22Rv1 (cell line): Measurements from ENCODE around the gene EPB41.
"Not testable (repeated sequence)": the region's sequence is repeated elsewhere in the genome, so short reads cannot be mapped to it uniquely, and the experiment has no call there.

Experiments used
- H3K27ac ChIP-seq: fragments of 450-650 bp; 2 replicates; pipeline ENCODE4 v1.5.1; 2017
- CTCF ChIP-seq: fragments of 450-650 bp; IDR thresholded peaks from 2 replicates; pipeline ENCODE4 v1.5.1; 2017; ENCODE audit warnings: mild to moderate bottlenecking
- ZFX ChIP-seq: fragments of 450-650 bp; IDR thresholded peaks from 2 replicates; pipeline ENCODE4 v1.6.1; 2017; ENCODE audit warnings: antibody characterized with exemption, borderline replicate concordance

EPB41 gene

GRCh38 chr1:29056256-29056655 lies 141.9 kb downstream of the EPB41 start:
- H3K27ac ChIP-seq = no peak overlapping the region
- TF ChIP-seq CTCF (no peak), ZFX (no peak)

DNA sequence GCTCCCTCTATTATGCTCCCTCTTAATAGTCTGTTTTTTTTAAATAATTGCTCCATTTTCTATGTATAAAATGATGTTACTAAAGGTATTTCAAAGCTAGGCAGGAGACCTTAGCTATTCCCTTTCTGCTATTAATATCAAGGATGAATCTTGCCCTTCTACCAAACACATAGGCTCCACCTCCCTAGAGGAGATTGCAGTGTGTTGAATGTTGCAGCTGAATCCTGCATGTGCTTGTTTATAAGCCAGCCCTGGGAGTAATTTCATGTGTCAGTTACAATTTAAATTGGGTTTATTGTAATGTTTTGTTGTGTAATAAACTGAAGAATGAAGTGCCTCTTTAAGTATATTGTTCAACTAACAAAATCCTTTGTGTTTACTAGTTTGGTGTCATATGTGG lies 143.3 kb downstream of the EPB41 start:
- TF ChIP-seq CTCF = no peak
- TF ChIP-seq ZFX = no peak
- no peak overlapping the region for H3K27ac ChIP-seq

- no peak overlapping the region for H3K27ac ChIP-seq
- TF ChIP-seq CTCF = no peak
- TF ChIP-seq ZFX = no peak
Observed at GRCh38 chr1:29062157-29062942, 148.0 kb downstream of the EPB41 start.

DNA sequence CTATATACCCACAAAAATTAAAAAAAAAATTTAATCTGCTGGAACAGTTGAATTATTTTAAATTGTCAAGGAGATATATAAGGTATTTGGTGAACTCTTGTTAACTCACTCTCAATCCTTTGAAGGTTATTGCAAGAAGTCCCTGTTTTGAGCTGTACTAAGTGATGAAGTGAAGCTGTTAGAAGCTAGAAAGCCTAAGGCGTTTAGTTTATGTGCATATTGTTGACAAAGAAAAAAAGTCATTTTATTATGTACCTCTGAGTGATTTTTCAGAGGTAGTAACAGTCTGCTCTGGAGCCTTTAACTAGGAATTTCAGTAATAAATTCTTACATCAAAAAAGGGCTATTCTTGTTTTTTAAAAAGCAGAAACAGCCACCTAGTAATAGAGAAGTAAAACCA lies 149.7 kb downstream of the EPB41 start:
- no peak for TF ChIP-seq CTCF
- TF ChIP-seq ZFX = no peak
- no peak overlapping the region for H3K27ac ChIP-seq

- H3K27ac ChIP-seq = no peak overlapping the region
- TF ChIP-seq CTCF = no peak
- no peak for TF ChIP-seq ZFX
Observed at GRCh38 chr1:29077155-29077554, 162.8 kb downstream of the EPB41 start.

DNA sequence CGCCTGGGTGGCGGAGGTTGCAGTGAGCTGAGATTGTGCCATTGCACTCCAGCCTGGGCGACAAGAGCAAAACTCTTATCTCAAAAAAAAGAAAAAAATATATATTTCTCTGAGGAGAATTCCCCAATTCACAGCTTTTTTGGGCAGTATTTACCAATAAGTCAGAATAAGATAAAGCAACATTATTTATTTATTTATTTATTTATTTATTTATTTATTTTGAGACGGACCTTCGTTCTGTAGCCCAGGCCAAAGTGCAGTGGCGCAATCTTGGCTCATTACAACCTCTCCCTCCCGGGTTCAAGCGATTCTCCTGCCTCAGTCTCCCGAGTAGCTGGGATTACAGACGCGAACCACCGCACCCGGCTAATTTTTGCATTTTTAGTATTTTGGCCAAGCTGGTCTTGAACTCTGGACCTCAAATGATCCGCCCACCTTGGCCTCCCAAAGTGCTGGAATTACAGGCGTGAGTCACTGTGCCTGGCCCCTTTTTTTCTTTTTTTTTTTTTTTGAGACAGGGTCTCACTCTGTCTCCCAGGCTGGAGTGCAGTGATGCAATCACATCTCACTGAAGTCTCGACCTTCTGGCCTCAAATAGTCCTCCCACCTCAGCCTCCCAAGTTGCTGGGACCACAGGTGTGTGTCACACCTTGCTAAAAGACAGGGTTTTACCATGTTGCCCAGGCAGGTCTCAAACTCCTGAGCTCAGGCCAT lies 165.7 kb downstream of the EPB41 start:
- not testable (repeated sequence) for H3K27ac ChIP-seq

DNA sequence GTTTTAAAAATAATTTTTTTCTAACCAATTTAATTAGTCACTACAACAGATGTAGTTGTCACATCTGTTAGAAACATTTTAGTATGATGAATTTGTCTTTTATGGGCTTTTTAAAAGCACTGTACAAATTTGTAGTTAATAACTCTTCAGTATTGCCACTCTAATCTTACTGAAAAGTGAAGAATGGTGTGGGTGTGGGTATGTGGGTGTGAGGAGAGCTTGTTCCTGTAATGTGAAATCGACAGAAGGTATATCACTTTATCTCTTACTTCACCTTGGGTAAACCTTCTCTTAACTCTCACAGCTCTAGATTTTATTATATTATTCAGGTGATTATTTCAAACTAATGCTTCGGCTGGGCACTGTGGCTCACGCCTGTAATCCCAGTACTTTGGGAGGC lies 166.8 kb downstream of the EPB41 start:
- TF ChIP-seq CTCF (no peak), ZFX (no peak)
- H3K27ac ChIP-seq = no peak overlapping the region
